ENCODE results near the gene GALNT18. TPM values are rescaled to one million over a fixed set of nuclear protein-coding genes. Genes with fewer than 3 reads are reported as not detected.

GALNT18 gene
- polyA plus RNA-seq, 1 donor from 2014 or later, result 7.6 TPM

- TF ChIP-seq POLR2AphosphoS5 (IDR thresholded peaks at IDR 0.05) (no peak), CTCF (IDR thresholded peaks at IDR 0.05; ENCODE audit: poor library complexity, severe bottlenecking) (no peak), SMC3 (conservative IDR thresholded peaks at IDR 0.05; ENCODE audit: poor library complexity) (no peak), EZH2 (IDR thresholded peaks at IDR 0.05; ENCODE audit: borderline replicate concordance, insufficient read depth, low read length, poor library complexity, severe bottlenecking) (no peak), RAD21 (conservative IDR thresholded peaks at IDR 0.05) (no peak), EP300 (conservative IDR thresholded peaks at IDR 0.05; ENCODE audit: poor library complexity, severe bottlenecking) (no peak), TAF1 (IDR thresholded peaks at IDR 0.05; ENCODE audit: low read depth) (no peak), MXI1 (conservative IDR thresholded peaks at IDR 0.05; ENCODE audit: poor library complexity, severe bottlenecking) (no peak)
- TF ChIP-seq, protein P1, sequence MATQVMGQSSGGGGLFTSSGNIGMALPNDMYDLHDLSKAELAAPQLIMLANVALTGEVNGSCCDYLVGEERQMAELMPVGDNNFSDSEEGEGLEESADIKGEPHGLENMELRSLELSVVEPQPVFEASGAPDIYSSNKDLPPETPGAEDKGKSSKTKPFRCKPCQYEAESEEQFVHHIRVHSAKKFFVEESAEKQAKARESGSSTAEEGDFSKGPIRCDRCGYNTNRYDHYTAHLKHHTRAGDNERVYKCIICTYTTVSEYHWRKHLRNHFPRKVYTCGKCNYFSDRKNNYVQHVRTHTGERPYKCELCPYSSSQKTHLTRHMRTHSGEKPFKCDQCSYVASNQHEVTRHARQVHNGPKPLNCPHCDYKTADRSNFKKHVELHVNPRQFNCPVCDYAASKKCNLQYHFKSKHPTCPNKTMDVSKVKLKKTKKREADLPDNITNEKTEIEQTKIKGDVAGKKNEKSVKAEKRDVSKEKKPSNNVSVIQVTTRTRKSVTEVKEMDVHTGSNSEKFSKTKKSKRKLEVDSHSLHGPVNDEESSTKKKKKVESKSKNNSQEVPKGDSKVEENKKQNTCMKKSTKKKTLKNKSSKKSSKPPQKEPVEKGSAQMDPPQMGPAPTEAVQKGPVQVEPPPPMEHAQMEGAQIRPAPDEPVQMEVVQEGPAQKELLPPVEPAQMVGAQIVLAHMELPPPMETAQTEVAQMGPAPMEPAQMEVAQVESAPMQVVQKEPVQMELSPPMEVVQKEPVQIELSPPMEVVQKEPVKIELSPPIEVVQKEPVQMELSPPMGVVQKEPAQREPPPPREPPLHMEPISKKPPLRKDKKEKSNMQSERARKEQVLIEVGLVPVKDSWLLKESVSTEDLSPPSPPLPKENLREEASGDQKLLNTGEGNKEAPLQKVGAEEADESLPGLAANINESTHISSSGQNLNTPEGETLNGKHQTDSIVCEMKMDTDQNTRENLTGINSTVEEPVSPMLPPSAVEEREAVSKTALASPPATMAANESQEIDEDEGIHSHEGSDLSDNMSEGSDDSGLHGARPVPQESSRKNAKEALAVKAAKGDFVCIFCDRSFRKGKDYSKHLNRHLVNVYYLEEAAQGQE (IDR thresholded peaks at IDR 0.05; ENCODE audit: borderline replicate concordance), result no peak
- H3K79me2 ChIP-seq (replicated peaks; ENCODE audit: insufficient read depth, low read length), result no peaks in the 10 kb centered on the region
- H3K9me3 ChIP-seq (ENCODE audit: low read length), result no peaks in the 10 kb centered on the region
- no peaks in the 10 kb centered on the region for H3K27me3 ChIP-seq (ENCODE audit: insufficient read depth, low read depth, low read length)
- no peaks in the 10 kb centered on the region for H3K9me2 ChIP-seq (ENCODE audit: insufficient read depth, low read length)
- no peak overlapping the region for H3K27ac ChIP-seq (ENCODE audit: low read length)
- no peaks in the 10 kb centered on the region for H3K36me3 ChIP-seq (ENCODE audit: insufficient read depth, low read length)
- no peak overlapping the region for H3K4me3 ChIP-seq (ENCODE audit: low read length)
- H3K9ac ChIP-seq (ENCODE audit: low read length), result no peak overlapping the region
- H2AFZ ChIP-seq (ENCODE audit: low read depth, low read length), result no peak overlapping the region
- H3F3A ChIP-seq (ENCODE audit: insufficient read depth, low read length, poor library complexity, severe bottlenecking), result no peaks in the 10 kb centered on the region
- H3K4me2 ChIP-seq (ENCODE audit: low read length), result no peak overlapping the region
- no peaks in the 10 kb centered on the region for H4K20me1 ChIP-seq (ENCODE audit: insufficient read depth)
Observed at GRCh38 chr11:11446967-11447366, 174.8 kb downstream of the GALNT18 start.

DNA sequence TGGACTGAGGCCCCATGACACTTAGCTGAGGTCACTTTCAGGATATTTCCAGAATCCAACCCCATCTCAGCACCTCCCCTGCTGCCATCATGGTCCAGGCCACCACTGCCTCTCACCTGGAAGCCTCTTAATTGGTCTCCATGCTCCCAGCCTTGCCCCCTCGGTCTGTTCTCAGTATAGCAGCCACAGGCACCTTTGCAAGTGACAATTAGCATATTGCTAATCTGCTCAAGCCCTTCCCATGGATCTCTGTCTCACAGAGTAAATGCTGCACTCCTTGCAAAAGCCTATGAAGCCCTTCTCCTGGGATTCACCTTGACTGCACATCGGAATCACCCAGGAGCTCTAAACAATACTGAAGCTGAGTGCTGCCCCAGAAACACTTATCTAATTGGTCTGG, 175.2 kb downstream of the GALNT18 start:
- no peak overlapping the region for H2AFZ ChIP-seq (ENCODE audit: low read depth, low read length)
- H4K20me1 ChIP-seq (ENCODE audit: insufficient read depth), result no peaks in the 10 kb centered on the region
- no peak overlapping the region for H3K4me3 ChIP-seq (ENCODE audit: low read length)
- TF ChIP-seq POLR2AphosphoS5 (IDR thresholded peaks at IDR 0.05) (no peak), EP300 (conservative IDR thresholded peaks at IDR 0.05; ENCODE audit: poor library complexity, severe bottlenecking) (no peak), EZH2 (IDR thresholded peaks at IDR 0.05; ENCODE audit: borderline replicate concordance, insufficient read depth, low read length, poor library complexity, severe bottlenecking) (no peak), SMC3 (conservative IDR thresholded peaks at IDR 0.05; ENCODE audit: poor library complexity) (no peak), CTCF (IDR thresholded peaks at IDR 0.05; ENCODE audit: poor library complexity, severe bottlenecking) (no peak), TAF1 (IDR thresholded peaks at IDR 0.05; ENCODE audit: low read depth) (no peak), MXI1 (conservative IDR thresholded peaks at IDR 0.05; ENCODE audit: poor library complexity, severe bottlenecking) (no peak), RAD21 (conservative IDR thresholded peaks at IDR 0.05) (no peak)
- TF ChIP-seq, protein P1 (IDR thresholded peaks at IDR 0.05; ENCODE audit: borderline replicate concordance), result no peak
- H3K9me2 ChIP-seq (ENCODE audit: insufficient read depth, low read length), result no peaks in the 10 kb centered on the region
- H3K27me3 ChIP-seq (ENCODE audit: insufficient read depth, low read depth, low read length), result no peaks in the 10 kb centered on the region
- no peaks in the 10 kb centered on the region for H3F3A ChIP-seq (ENCODE audit: insufficient read depth, low read length, poor library complexity, severe bottlenecking)
- no peaks in the 10 kb centered on the region for H3K79me2 ChIP-seq (replicated peaks; ENCODE audit: insufficient read depth, low read length)
- no peak overlapping the region for H3K4me2 ChIP-seq (ENCODE audit: low read length)
- no peaks in the 10 kb centered on the region for H3K9me3 ChIP-seq (ENCODE audit: low read length)
- no peak overlapping the region for H3K9ac ChIP-seq (ENCODE audit: low read length)
- H3K36me3 ChIP-seq (ENCODE audit: insufficient read depth, low read length), result no peaks in the 10 kb centered on the region
- H3K27ac ChIP-seq (ENCODE audit: low read length), result no peak overlapping the region

All from neural cell (in vitro differentiated cells).